ENCODE results near the gene IGSF9B. TPM values are rescaled to one million over a fixed set of nuclear protein-coding genes. Genes with fewer than 3 reads are reported as not detected.
"Not testable (repeated sequence)": the region's sequence is repeated elsewhere in the genome, so short reads cannot be mapped to it uniquely, and the experiment has no call there.

The IGSF9B gene
- total RNA-seq, 1 donor from 2014 or later = 13.1 TPM

DNA sequence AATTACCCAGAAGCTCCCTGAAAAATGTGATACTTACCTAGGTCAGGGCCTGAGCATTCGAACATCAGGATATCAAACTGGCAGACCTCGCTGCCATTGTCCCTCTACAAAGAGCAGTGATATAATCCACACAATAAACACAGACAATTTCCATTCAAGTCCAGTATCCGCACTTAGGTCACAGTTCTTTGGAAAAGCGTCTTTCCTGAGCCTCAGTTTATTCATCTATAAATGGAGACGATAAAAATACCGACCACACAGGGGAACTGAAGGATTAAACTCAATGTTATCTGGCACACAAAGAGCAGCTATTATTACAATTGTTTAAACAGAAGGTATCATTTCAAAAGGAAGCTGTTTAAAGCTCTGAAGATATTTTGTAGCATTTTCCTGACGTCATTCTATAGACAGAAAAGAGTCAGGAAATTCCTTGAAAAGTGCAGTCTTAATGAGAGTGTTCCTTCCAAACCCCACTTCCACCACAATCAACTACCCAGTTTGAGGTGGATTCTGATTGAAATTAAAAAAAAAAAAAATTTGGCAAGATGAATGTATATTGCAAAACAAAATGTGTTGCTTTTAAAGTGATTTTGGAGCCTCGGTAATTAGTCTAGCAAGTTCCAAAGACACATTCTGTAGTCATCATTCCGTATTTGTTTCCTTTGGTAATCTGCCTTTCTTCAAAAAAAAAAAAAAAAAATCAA, 47.2 kb upstream of the IGSF9B start:
- peaks cover 5% of the 10 kb centered on the region for H3K4me1 Mint-ChIP-seq (ENCODE audit: low read depth, unreplicated experiment)
- H3K9me3 Mint-ChIP-seq (ENCODE audit: unreplicated experiment) = no peaks in the 10 kb centered on the region
- Histone ChIP-seq H3K9me3 (ENCODE audit: insufficient read depth, low read depth, low read length) (no peaks in the 10 kb centered on the region), H3K4me1 (ENCODE audit: insufficient read depth, low read length) (no peaks in the 10 kb centered on the region), H3K4me3 (ENCODE audit: insufficient read depth, low read depth, low read length) (no peak overlapping the region), H4K20me1 (ENCODE audit: insufficient read depth, low read length) (no peaks in the 10 kb centered on the region), H3K27ac (ENCODE audit: low read depth, low read length) (no peak overlapping the region), H3K4me2 (ENCODE audit: low read length) (no peak overlapping the region), H3K9ac (ENCODE audit: low read length) (no peak overlapping the region), H2AFZ (ENCODE audit: low read depth, low read length) (no peak overlapping the region), H3K36me3 (ENCODE audit: insufficient read depth, low read length) (no peaks in the 10 kb centered on the region), H3K79me2 (ENCODE audit: insufficient read depth, low read length) (no peaks in the 10 kb centered on the region), H3K27me3 (ENCODE audit: insufficient read depth, low read length) (peaks cover 2% of the 10 kb centered on the region)
- H3K27me3 Mint-ChIP-seq (ENCODE audit: low read depth, unreplicated experiment) = peaks cover 16% of the 10 kb centered on the region
- FAIRE-seq (no peak), DNase-seq (ENCODE audit: low read depth) (no peak)
- H3K4me3 Mint-ChIP-seq (ENCODE audit: unreplicated experiment) = no peak overlapping the region
- H3K36me3 Mint-ChIP-seq (ENCODE audit: low read depth, unreplicated experiment) = no peaks in the 10 kb centered on the region
- H3K27ac Mint-ChIP-seq (ENCODE audit: unreplicated experiment) = no peak overlapping the region
- no peak for TF ChIP-seq EZH2 (IDR thresholded peaks at IDR 0.05; ENCODE audit: insufficient read depth, low read length)
- TF ChIP-seq, protein P1, sequence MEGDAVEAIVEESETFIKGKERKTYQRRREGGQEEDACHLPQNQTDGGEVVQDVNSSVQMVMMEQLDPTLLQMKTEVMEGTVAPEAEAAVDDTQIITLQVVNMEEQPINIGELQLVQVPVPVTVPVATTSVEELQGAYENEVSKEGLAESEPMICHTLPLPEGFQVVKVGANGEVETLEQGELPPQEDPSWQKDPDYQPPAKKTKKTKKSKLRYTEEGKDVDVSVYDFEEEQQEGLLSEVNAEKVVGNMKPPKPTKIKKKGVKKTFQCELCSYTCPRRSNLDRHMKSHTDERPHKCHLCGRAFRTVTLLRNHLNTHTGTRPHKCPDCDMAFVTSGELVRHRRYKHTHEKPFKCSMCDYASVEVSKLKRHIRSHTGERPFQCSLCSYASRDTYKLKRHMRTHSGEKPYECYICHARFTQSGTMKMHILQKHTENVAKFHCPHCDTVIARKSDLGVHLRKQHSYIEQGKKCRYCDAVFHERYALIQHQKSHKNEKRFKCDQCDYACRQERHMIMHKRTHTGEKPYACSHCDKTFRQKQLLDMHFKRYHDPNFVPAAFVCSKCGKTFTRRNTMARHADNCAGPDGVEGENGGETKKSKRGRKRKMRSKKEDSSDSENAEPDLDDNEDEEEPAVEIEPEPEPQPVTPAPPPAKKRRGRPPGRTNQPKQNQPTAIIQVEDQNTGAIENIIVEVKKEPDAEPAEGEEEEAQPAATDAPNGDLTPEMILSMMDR (IDR thresholded peaks at IDR 0.05; ENCODE audit: insufficient read depth, low read depth, low read length) = no peak

DNA sequence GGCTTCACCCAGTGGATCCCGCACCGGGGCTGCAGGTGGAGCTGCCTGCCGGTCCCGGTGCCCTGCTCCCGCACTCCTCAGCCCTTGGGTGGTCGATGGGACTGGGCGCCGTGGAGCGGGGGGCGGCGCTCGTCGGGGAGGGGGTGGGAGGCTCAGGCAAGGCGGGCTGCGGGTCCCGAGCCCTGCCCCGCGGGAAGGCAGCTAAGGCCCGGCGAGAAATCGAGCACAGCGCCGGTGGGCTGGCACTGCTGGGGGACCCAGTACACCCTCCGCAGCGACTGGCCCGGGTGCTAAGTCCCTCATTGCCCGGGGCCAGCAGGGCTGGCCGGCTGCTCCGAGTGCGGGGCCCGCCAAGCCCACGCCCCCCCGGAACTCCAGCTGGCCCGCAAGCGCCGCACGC, 46.1 kb upstream of the IGSF9B start:
- not testable (repeated sequence) for H3K4me2 ChIP-seq (ENCODE audit: low read length); H3K4me3 Mint-ChIP-seq (ENCODE audit: unreplicated experiment); H3K27ac Mint-ChIP-seq (ENCODE audit: unreplicated experiment); H3K79me2 ChIP-seq (ENCODE audit: insufficient read depth, low read length); H3K27me3 ChIP-seq (ENCODE audit: insufficient read depth, low read length); H3K36me3 ChIP-seq (ENCODE audit: insufficient read depth, low read length); H3K27ac ChIP-seq (ENCODE audit: low read depth, low read length); H3K9ac ChIP-seq (ENCODE audit: low read length); H4K20me1 ChIP-seq (ENCODE audit: insufficient read depth, low read length); H3K4me1 Mint-ChIP-seq (ENCODE audit: low read depth, unreplicated experiment); FAIRE-seq; H3K36me3 Mint-ChIP-seq (ENCODE audit: low read depth, unreplicated experiment); H3K9me3 ChIP-seq (ENCODE audit: insufficient read depth, low read depth, low read length); DNase-seq (ENCODE audit: low read depth); H3K4me3 ChIP-seq (ENCODE audit: insufficient read depth, low read depth, low read length); H3K4me1 ChIP-seq (ENCODE audit: insufficient read depth, low read length); H3K9me3 Mint-ChIP-seq (ENCODE audit: unreplicated experiment); H2AFZ ChIP-seq (ENCODE audit: low read depth, low read length)
- H3K27me3 Mint-ChIP-seq (ENCODE audit: low read depth, unreplicated experiment) = peaks cover 18% of the 10 kb centered on the region

DNA sequence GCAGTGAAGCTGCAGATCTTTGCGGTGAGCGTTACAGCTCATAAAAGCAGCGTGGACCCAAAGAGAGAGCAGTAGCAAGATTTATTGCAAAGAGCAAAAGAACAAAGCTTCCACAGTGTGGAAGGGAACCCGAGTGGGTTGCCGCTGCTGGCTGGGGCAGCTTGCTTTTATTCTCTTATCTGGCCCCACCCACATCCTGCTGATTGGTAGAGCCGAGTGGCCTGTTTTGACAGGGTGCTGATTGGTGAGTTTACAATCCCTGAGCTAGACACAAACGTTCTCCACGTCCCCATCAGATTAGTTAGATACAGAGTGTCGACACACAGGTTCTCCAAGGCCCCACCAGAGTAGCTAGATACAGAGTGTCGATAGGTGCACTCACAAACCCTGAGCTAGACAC, 45.6 kb upstream of the IGSF9B start:
- H3K79me2 ChIP-seq (ENCODE audit: insufficient read depth, low read length); H3K4me3 Mint-ChIP-seq (ENCODE audit: unreplicated experiment); H3K9ac ChIP-seq (ENCODE audit: low read length); H3K27me3 ChIP-seq (ENCODE audit: insufficient read depth, low read length); DNase-seq (ENCODE audit: low read depth); H3K4me1 ChIP-seq (ENCODE audit: insufficient read depth, low read length); H3K4me2 ChIP-seq (ENCODE audit: low read length); FAIRE-seq; H3K27ac ChIP-seq (ENCODE audit: low read depth, low read length); H3K4me1 Mint-ChIP-seq (ENCODE audit: low read depth, unreplicated experiment); H3K36me3 Mint-ChIP-seq (ENCODE audit: low read depth, unreplicated experiment); H3K4me3 ChIP-seq (ENCODE audit: insufficient read depth, low read depth, low read length); H3K27ac Mint-ChIP-seq (ENCODE audit: unreplicated experiment); H3K9me3 ChIP-seq (ENCODE audit: insufficient read depth, low read depth, low read length); H3K9me3 Mint-ChIP-seq (ENCODE audit: unreplicated experiment); H4K20me1 ChIP-seq (ENCODE audit: insufficient read depth, low read length); H3K36me3 ChIP-seq (ENCODE audit: insufficient read depth, low read length); H2AFZ ChIP-seq (ENCODE audit: low read depth, low read length): not testable (repeated sequence)
- peaks cover 19% of the 10 kb centered on the region for H3K27me3 Mint-ChIP-seq (ENCODE audit: low read depth, unreplicated experiment)
